SK-N-SH (cell line): ENCODE data around the gene TAOK2. TPM values are rescaled to one million over a fixed set of nuclear protein-coding genes. Genes with fewer than 3 reads are reported as not detected.

Experiments
- CTCF ChIA-PET: fragments of 300-600, 350-600 bp; formaldehyde crosslinking; extraction: SDS; loops from one replicate; lab custom pipeline; 2021; lab: Yijun Ruan, JAX
- POLR2A ChIA-PET: fragments of 350-600 bp; sonication (Branson Sonifier 250); formaldehyde crosslinking; extraction: SDS; loops from one replicate; lab custom pipeline; 2020; ENCODE audit warnings: antibody characterized with exemption, inconsistent platforms; lab: Yijun Ruan, JAX
- DNase-seq: peaks from one replicate; pipeline ENCODE4 v3.0.0; 2012
- H2AFZ ChIP-seq: fragments of 200-600 bp; sonication (generic); 2 replicates; pipeline ENCODE4 v1.8.1; 2016; ENCODE audit warnings: antibody characterized with exemption, mild to moderate bottlenecking, low read depth
- H3F3A ChIP-seq: fragments of 200-600 bp; sonication (generic); replicated peaks from 2 replicates; pipeline ENCODE3; 2016; ENCODE audit warnings: antibody characterized with exemption, mild to moderate bottlenecking; ENCODE audit not compliant: insufficient read depth
- H3K27ac ChIP-seq, 2 experiments: fragments of 200-500 bp in 1 of 2; fragments of 200-600 bp in 1 of 2; sonication (Bioruptor generic) in 1 of 2; sonication (generic), shearing (Covaris generic) in 1 of 2; 2 replicates each; pipeline versions ENCODE4 v1.5.1 to v1.6.1; 2014 to 2016; ENCODE audit warnings: low read depth in 2 of 2, inconsistent platforms in 1 of 2, low read length in 1 of 2, mild to moderate bottlenecking in 1 of 2, mixed read lengths in 1 of 2
- H3K27me3 ChIP-seq: fragments of 200-600 bp; sonication (generic), shearing (Covaris generic); 2 replicates; pipeline ENCODE4 v1.6.1; 2016; ENCODE audit warnings: mixed run types; ENCODE audit not compliant: insufficient read depth
- H3K36me3 ChIP-seq, 2 experiments: fragments of 200-500 bp in 1 of 2; fragments of 200-600 bp in 1 of 2; sonication (Bioruptor generic) in 1 of 2; sonication (generic) in 1 of 2; replicated peaks in 1 of 2; 2 replicates each; pipeline versions ENCODE3 to v1.5.1; 2014 to 2016; ENCODE audit warnings: low read length in 1 of 2, mild to moderate bottlenecking in 1 of 2; ENCODE audit not compliant: insufficient read depth in 2 of 2, control insufficient read depth in 1 of 2
- H3K4me1 ChIP-seq, 2 experiments: fragments of 200-500 bp in 1 of 2; fragments of 200-600 bp in 1 of 2; sonication (Bioruptor generic) in 1 of 2; sonication (generic), shearing (Covaris generic) in 1 of 2; 2 replicates each; pipeline versions ENCODE4 v1.5.1 to v1.6.1; 2014 to 2016; ENCODE audit warnings: low read depth in 1 of 2, low read length in 1 of 2, mixed run types in 1 of 2; ENCODE audit not compliant: insufficient read depth in 2 of 2, control insufficient read depth in 1 of 2
- H3K4me2 ChIP-seq: fragments of 200-600 bp; sonication (generic), shearing (Covaris generic); 2 replicates; pipeline ENCODE4 v1.6.1; 2017; ENCODE audit warnings: mixed run types
- H3K4me3 ChIP-seq, 2 experiments: fragments of 200-500 bp in 1 of 2; fragments of 200-600 bp in 1 of 2; sonication (Bioruptor generic) in 1 of 2; sonication (generic), shearing (Covaris generic) in 1 of 2; 2 replicates each; pipeline versions ENCODE4 v1.5.1 to v1.8.1; 2014 to 2016; ENCODE audit warnings: low read depth in 2 of 2, inconsistent platforms in 1 of 2, low read length in 1 of 2, mild to moderate bottlenecking in 1 of 2, mixed read lengths in 1 of 2, moderate library complexity in 1 of 2
- H3K79me2 ChIP-seq: fragments of 200-600 bp; sonication (generic); 2 replicates; pipeline ENCODE4 v1.8.1; 2017; ENCODE audit warnings: mild to moderate bottlenecking; ENCODE audit not compliant: insufficient read depth
- H3K9ac ChIP-seq: fragments of 200-600 bp; sonication (generic); 2 replicates; pipeline ENCODE4 v1.6.1; 2017; ENCODE audit warnings: mixed run types
- H3K9me2 ChIP-seq: fragments of 200-600 bp; sonication (generic); 2 replicates; pipeline ENCODE4 v1.6.1; 2017; ENCODE audit warnings: mixed run types
- H3K9me3 ChIP-seq: fragments of 200-600 bp; sonication (generic); 2 replicates; pipeline ENCODE4 v1.6.1; 2017; ENCODE audit warnings: mixed run types, mild to moderate bottlenecking, moderate library complexity
- H4K20me1 ChIP-seq: fragments of 200-600 bp; sonication (generic); 2 replicates; pipeline ENCODE4 v1.6.1; 2017; ENCODE audit warnings: mild to moderate bottlenecking, mixed run types; ENCODE audit not compliant: insufficient read depth
- CTCF ChIP-seq: fragments of 200-600 bp; sonication (generic); IDR thresholded peaks from 2 replicates; pipeline ENCODE4 v1.6.1; 2017; ENCODE audit warnings: antibody characterized with exemption, mild to moderate bottlenecking, moderate library complexity
- ELF1 ChIP-seq: IDR thresholded peaks from 2 replicates; pipeline ENCODE4 v1.4.0; 2012
- EP300 ChIP-seq, 2 experiments: IDR thresholded peaks; 2 replicates each; pipeline versions ENCODE4 v1.4.0 to v1.6.1; 2012; ENCODE audit warnings: borderline replicate concordance in 1 of 2, low read depth in 1 of 2, low read length in 1 of 2
- EZH2phosphoT487 ChIP-seq: fragments of 200-600 bp; sonication (generic); IDR thresholded peaks from 2 replicates; pipeline ENCODE4 v1.6.1; 2017; ENCODE audit warnings: low read depth, mixed run types, mild to moderate bottlenecking, antibody characterized with exemption, moderate library complexity, borderline replicate concordance
- FOSL2 ChIP-seq: IDR thresholded peaks from 2 replicates; pipeline ENCODE4 v1.4.0; 2012; ENCODE audit warnings: low read depth, mild to moderate bottlenecking, moderate library complexity, borderline replicate concordance
- FOXM1 ChIP-seq: IDR thresholded peaks from 2 replicates; pipeline ENCODE4 v1.4.0; 2012; ENCODE audit warnings: low read depth, mild to moderate bottlenecking
- GABPA ChIP-seq: IDR thresholded peaks from 2 replicates; pipeline ENCODE4 v1.4.0; 2012; ENCODE audit warnings: low read depth, mild to moderate bottlenecking
- GATA2 ChIP-seq: sonication (generic); formaldehyde crosslinking; IDR thresholded peaks from 2 replicates; pipeline ENCODE4 v1.5.0; 2020; ENCODE audit warnings: mild to moderate bottlenecking, missing genetic modification reagents
- MEF2A ChIP-seq: IDR thresholded peaks from 2 replicates; pipeline ENCODE4 v1.4.0; 2012; ENCODE audit warnings: low read depth, borderline replicate concordance
- MXI1 ChIP-seq: IDR thresholded peaks from 2 replicates; pipeline ENCODE4 v1.6.1; 2012; ENCODE audit warnings: mild to moderate bottlenecking, low read depth, low read length, improper control_type of control experiment
- NFIC ChIP-seq: IDR thresholded peaks from 2 replicates; pipeline ENCODE4 v1.4.0; 2012; ENCODE audit warnings: borderline replicate concordance
- POLR2AphosphoS5 ChIP-seq: IDR thresholded peaks from 2 replicates; pipeline ENCODE4 v1.6.1; 2012; ENCODE audit warnings: low read depth, low read length
- RXRA ChIP-seq: IDR thresholded peaks from 2 replicates; pipeline ENCODE4 v1.4.0; 2012; ENCODE audit warnings: low read depth, mild to moderate bottlenecking, borderline replicate concordance
- SIN3A ChIP-seq: IDR thresholded peaks from 2 replicates; pipeline ENCODE4 v1.6.1; 2012; ENCODE audit warnings: low read depth, mild to moderate bottlenecking, low read length, moderate library complexity, borderline replicate concordance
- ZBTB33 ChIP-seq: IDR thresholded peaks from 2 replicates; pipeline ENCODE4 v1.4.0; 2012; ENCODE audit warnings: low read depth, borderline replicate concordance
- WGBS: methylation state at CpG from one replicate; pipeline ENCODE4 v1.1.6; 2017; ENCODE audit warnings: low lambda C conversion rate; 5-methylcytosine and 5-hydroxymethylcytosine counted together
- polyA plus RNA-seq, 3 experiments: library from polyadenylated mRNA; depleted of rRNA; stranded (reverse); fragments of >200 nt; gene quantifications; 2 replicates each; pipeline ENCODE4 v1.2.3, GENCODE V29; 2012
- TF ChIP-seq, protein P1 (sequence below): IDR thresholded peaks from 2 replicates; pipeline ENCODE4; 2012

Gene TAOK2
- polyA plus RNA-seq, 1 of the 3 experiments (the other 2 are of a cell fraction), result 21.9 TPM

DNA sequence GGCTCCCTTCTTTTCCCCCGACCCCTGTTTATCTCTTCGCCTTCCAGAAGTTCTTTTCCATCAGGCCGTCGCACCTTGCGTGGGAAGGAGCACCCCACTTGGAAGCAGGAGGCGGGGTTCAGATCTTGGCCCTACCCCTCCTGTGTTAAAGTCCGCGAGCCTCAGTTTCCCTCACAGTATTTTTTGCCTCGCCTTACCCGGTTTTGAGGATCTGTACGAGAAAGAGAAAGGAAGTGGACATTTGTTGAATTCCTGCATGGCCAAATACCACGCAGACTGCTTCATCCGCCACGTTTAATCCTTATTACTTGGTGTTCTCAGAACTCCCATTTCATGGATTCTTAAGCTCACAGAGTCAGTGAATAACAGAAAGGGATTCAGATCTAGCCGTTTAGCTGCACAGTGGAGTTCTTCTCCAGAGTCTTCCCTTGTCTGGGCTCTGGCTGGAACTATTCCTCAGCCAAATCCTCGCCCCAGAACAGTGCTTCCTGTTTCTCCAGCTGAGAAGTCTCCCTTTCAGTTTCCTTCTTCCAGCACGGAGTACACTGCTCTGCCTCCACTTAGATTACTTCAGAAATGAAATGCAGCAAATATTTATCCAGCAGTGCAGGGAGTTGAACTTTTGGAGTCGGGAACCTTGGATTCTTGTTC, 11.2 kb upstream of the TAOK2 start:
- Histone ChIP-seq H3K9me2 (no peaks in the 10 kb centered on the region), H3K36me3 (peaks cover 0 to 5% of the 10 kb centered on the region in 2 experiments), H3K4me1 (peaks cover 0 to 15% of the 10 kb centered on the region in 2 experiments; a peak in 1 of 4 replicates), H3K9ac (peak overlapping the region; percentile 77), H3K27me3 (no peaks in the 10 kb centered on the region), H3K27ac (peak overlapping the region; percentile 63 to 69; a peak in 3 of 4 replicates), H3K4me3 (peak overlapping the region; percentile 66 to 78), H3F3A (peaks cover 7% of the 10 kb centered on the region), H2AFZ (peak overlapping the region; percentile 96), H3K4me2 (peak overlapping the region; percentile 97), H3K79me2 (peaks cover 2% of the 10 kb centered on the region), H4K20me1 (no peaks in the 10 kb centered on the region), H3K9me3 (no peaks in the 10 kb centered on the region)
- ChIA-PET POLR2A (interaction anchor here (0.6 to 1.9 kb wide), 8 partner anchors 11 to 128 kb away, joined by 3 to 10 read pairs (median 3); partner anchors contain the start of genes KCTD13, SEZ6L2 and TAOK2), CTCF (interaction anchor here (0.8 to 1.8 kb wide), 4 partner anchors 11 to 63 kb away, joined by 4 to 6 read pairs (median 5); partner anchors contain the start of genes ASPHD1 and SEZ6L2)
- no peak for DNase-seq
- TF ChIP-seq, protein P1, sequence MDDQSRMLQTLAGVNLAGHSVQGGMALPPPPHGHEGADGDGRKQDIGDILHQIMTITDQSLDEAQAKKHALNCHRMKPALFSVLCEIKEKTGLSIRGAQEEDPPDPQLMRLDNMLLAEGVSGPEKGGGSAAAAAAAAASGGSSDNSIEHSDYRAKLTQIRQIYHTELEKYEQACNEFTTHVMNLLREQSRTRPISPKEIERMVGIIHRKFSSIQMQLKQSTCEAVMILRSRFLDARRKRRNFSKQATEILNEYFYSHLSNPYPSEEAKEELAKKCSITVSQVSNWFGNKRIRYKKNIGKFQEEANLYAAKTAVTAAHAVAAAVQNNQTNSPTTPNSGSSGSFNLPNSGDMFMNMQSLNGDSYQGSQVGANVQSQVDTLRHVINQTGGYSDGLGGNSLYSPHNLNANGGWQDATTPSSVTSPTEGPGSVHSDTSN, result no peak
- no peak for TF ChIP-seq POLR2AphosphoS5
- no peak for TF ChIP-seq ZBTB33
- TF ChIP-seq MXI1, result no peak
- no peak for TF ChIP-seq ELF1
- no peak for TF ChIP-seq FOSL2
- no peak for TF ChIP-seq MEF2A
- no peak for TF ChIP-seq RXRA
- TF ChIP-seq GATA2 (CRISPR knock-in tag), result no peak
- TF ChIP-seq CTCF, result no peak
- TF ChIP-seq FOXM1, result no peak
- no peak for TF ChIP-seq NFIC
- TF ChIP-seq SIN3A, result no peak
- TF ChIP-seq EP300 (IDR thresholded peaks at IDR 0.05; ENCODE audit: borderline replicate concordance in 1 of 2, low read depth in 1 of 2, low read length in 1 of 2), result no peak
- TF ChIP-seq EZH2phosphoT487, result no peak
- no peak for TF ChIP-seq GABPA
- 21% methylated on average over 18 of the region's 18 CpGs for WGBS
